Esophagus squamous epithelium (tissue), 5 donors: ENCODE results near the gene TNFAIP3. TPM values are rescaled to one million over a fixed set of nuclear protein-coding genes. Genes with fewer than 3 reads are reported as not detected.

Experiments used
- DNase-seq: peaks from one replicate; lab custom pipeline; 2025; lab: John Stamatoyannopoulos, UW
- H3K27ac ChIP-seq, 4 donors: fragments of 200-600 bp; sonication (generic); one replicate each; pipeline ENCODE4 v1.5.1; 2016 to 2019; ENCODE audit warnings: mild to moderate bottlenecking in 1 of 4
- H3K27me3 ChIP-seq, 4 donors: fragments of 200-600 bp; sonication (generic); 1 replicate in 3 of 4; 2 replicates in 1 of 4; pipeline versions ENCODE4 v1.5.1 to v1.6.0; 2017 to 2021; ENCODE audit warnings: antibody characterized with exemption in 1 of 4
- H3K36me3 ChIP-seq, 3 donors: fragments of 200-600 bp; sonication (generic); one replicate each; pipeline ENCODE4 v1.5.1; 2016 to 2019
- H3K4me1 ChIP-seq, 3 donors: fragments of 200-600 bp; sonication (generic); one replicate each; pipeline ENCODE4 v1.5.1; 2017 to 2019
- H3K4me3 ChIP-seq, 4 donors: fragments of 200-600 bp; sonication (generic); 1 replicate in 3 of 4; 2 replicates in 1 of 4; pipeline ENCODE4 v1.5.1; 2016 to 2019; ENCODE audit warnings: mild to moderate bottlenecking in 2 of 4, moderate library complexity in 1 of 4
- H3K9me3 ChIP-seq, 3 donors: fragments of 200-600 bp; sonication (generic); one replicate each; pipeline ENCODE4 v1.5.1; 2016 to 2019
- POLR2A ChIP-seq, 4 donors: fragments of 450-650 bp; IDR thresholded peaks; one replicate each; pipeline ENCODE4 v1.6.1; 2017; ENCODE audit warnings: antibody characterized with exemption in 4 of 4, mild to moderate bottlenecking in 4 of 4, moderate library complexity in 3 of 4
- WGBS, 2 donors: methylation state at CpG; one replicate each; pipeline ENCODE4 v1.1.5; 2018; 5-methylcytosine and 5-hydroxymethylcytosine counted together
- intact Hi-C: fragments of 100-400 bp; cut with DNase I; formaldehyde crosslinking; loops from one replicate; pipeline ENCODE4 v1.15.0; 2022
- total RNA-seq, 4 donors: library from RNA; depleted of rRNA; stranded (reverse); fragments of >200 nt; gene quantifications; one replicate each; pipeline ENCODE4 v1.1.0, GENCODE V29; 2016
- TF ChIP-seq, protein P1 (sequence below), 6 experiments: fragments of 450-650 bp in 4 of 6; fragments of 200-600 bp in 2 of 6; sonication (generic) in 2 of 6; IDR thresholded peaks; one replicate each; pipeline ENCODE4 v1.5.1; 2016 to 2019; ENCODE audit warnings: antibody characterized with exemption in 6 of 6, mild to moderate bottlenecking in 4 of 6, moderate library complexity in 4 of 6
- donor health status: DM: yes; HTN: yes; CAD: no.

TNFAIP3 gene
- total RNA-seq, 4 donors from 2014 or later, result 4.2 to 21.7 (median 7.7) TPM

DNA sequence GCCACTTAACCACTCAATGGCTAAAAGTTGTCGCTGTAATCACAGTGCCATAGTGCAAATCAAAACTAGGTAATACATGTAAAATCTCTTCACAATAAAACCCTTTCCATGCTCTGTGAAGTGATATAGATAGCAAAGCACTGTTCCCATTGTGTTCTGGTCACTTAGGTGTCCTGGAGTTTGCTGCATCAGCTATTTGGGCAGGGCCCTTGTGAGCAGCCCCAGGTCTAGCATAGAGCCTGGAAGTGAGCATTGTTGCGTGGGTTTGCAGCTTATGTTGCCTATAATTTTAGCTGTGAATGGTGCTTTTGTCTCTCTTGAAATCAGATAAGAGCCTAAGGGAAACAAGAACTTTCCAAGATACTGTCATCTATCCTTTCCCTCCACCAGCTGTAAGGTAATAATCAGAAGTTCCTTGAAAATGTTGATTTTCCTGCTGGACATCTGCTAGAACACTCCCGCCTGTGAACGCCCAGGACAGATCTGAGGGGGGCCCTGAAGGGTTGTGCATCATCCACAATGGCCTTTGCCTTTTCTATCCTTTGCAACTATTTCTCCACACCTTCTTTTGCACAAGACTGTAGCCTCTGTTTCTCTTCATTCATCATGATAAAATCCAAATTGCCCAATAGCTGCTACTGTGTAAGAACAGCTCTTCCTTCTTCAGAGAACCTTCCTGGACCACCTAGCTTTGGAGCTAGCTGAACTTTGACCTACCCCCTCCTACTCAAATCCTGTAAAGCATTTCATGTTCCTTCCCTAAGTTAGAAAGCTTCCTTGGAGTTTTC, 57.0 kb downstream of the TNFAIP3 start:
- H3K9me3 ChIP-seq, result no peaks in the 10 kb centered on the region
- TF ChIP-seq, protein P1, sequence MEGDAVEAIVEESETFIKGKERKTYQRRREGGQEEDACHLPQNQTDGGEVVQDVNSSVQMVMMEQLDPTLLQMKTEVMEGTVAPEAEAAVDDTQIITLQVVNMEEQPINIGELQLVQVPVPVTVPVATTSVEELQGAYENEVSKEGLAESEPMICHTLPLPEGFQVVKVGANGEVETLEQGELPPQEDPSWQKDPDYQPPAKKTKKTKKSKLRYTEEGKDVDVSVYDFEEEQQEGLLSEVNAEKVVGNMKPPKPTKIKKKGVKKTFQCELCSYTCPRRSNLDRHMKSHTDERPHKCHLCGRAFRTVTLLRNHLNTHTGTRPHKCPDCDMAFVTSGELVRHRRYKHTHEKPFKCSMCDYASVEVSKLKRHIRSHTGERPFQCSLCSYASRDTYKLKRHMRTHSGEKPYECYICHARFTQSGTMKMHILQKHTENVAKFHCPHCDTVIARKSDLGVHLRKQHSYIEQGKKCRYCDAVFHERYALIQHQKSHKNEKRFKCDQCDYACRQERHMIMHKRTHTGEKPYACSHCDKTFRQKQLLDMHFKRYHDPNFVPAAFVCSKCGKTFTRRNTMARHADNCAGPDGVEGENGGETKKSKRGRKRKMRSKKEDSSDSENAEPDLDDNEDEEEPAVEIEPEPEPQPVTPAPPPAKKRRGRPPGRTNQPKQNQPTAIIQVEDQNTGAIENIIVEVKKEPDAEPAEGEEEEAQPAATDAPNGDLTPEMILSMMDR (IDR thresholded peaks at IDR 0.05), result no peak
- no peak for TF ChIP-seq POLR2A (IDR thresholded peaks at IDR 0.05)
- no peaks in the 10 kb centered on the region for H3K36me3 ChIP-seq
- intact Hi-C loops, result no loop called here
- no peak for DNase-seq
- no peak overlapping the region for H3K4me3 ChIP-seq
- H3K4me1 ChIP-seq, result peaks cover 0 to 33% (median 14%) of the 10 kb centered on the region in 3 donors
- H3K27me3 ChIP-seq, result no peaks in the 10 kb centered on the region
- WGBS, 2 donors, result 80 to 85% methylated on average over 3 to 4 of the region's 4 CpGs
- H3K27ac ChIP-seq, result no peak overlapping the region

DNA sequence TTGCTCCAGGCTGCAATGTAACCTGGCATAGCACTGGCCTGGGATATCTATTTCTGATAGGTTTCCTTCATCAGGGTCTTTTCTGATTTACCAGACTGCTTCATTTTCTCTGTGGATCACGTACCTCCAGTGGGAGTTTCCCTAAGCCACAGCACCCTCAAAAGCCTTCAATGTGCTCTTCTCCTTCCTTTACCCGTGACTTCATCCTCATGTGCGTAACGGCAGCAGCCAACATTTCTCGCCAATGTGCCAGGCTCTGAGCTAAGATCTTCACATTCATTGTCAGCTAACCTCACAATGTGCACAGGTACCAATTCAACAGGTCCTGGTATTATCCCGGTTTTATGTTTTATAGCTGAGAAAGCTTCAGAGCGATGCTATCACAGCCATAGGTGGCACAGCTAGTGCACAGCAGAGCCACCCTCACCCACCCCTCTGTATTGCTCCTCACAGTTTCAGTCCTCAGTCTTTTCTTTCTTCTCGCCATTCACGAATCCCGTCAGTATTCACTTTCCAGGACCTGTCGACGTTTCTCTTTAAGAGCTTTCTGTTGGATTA, 58.2 kb downstream of the TNFAIP3 start:
- Histone ChIP-seq H3K27me3 (no peaks in the 10 kb centered on the region), H3K27ac (no peak overlapping the region), H3K9me3 (no peaks in the 10 kb centered on the region), H3K4me1 (peaks cover 0 to 33% (median 14%) of the 10 kb centered on the region in 3 donors), H3K4me3 (no peak overlapping the region), H3K36me3 (no peaks in the 10 kb centered on the region)
- no peak for DNase-seq
- TF ChIP-seq POLR2A (IDR thresholded peaks at IDR 0.05), result no peak
- TF ChIP-seq, protein P1 (IDR thresholded peaks at IDR 0.05), result no peak
- WGBS, 2 donors, result 88 to 94% methylated on average over 8 to 12 of the region's 12 CpGs
- intact Hi-C loops, result no loop called here

DNA sequence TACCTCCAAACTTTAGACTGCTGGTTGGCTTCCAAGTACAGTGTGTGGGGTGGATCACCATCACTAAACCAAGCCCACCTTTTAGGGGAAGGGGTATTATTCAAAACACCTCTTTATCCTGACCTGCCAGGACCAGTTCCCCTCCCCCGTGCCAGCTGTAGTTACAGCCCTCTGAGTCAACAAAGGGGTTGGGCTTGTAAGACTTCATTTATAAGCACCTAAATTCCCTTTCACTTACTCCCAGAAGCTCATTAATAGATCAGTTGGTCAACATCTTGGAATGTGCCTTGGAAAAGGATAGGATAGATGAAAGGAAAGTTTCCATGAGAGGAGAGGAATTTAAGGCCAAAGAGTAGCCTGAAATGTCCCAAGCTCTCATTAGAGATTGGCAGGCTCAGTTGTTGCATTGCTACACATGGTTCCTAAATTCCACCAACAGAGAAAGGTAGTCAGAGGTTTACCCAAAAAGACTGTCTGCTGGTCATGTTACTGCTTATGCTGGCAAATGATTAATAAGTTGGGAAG, 59.2 kb downstream of the TNFAIP3 start:
- no peaks in the 10 kb centered on the region for H3K27me3 ChIP-seq
- WGBS, 2 donors, result 13 to 40% methylated on average over 1 of the region's 1 CpG
- H3K9me3 ChIP-seq, result no peaks in the 10 kb centered on the region
- no peak overlapping the region for H3K27ac ChIP-seq
- DNase-seq, result no peak
- intact Hi-C loops, result no loop called here
- TF ChIP-seq, protein P1 (IDR thresholded peaks at IDR 0.05), result no peak
- TF ChIP-seq POLR2A (IDR thresholded peaks at IDR 0.05), result no peak
- no peak overlapping the region for H3K4me3 ChIP-seq
- H3K36me3 ChIP-seq, result no peaks in the 10 kb centered on the region
- H3K4me1 ChIP-seq, result peaks cover 0 to 33% (median 14%) of the 10 kb centered on the region in 3 donors

DNA sequence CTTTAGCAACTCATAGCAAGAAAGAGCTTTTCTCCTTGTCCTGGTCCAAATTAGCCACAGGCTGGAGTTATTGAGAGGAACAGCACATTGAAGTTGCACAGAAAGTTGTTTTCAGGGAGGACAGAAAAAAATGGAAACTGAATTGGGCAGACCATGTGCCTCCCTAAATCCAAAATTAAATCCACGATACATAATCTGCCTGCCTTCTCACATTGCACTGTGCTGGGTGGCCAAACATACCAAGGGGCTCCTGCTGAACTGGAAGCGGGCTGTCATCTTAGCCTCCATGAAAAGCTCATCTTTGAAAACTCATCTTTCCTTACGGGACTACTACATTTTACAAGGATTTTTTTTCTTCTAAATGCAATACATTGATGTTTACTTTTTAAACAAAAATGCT, 59.9 kb downstream of the TNFAIP3 start:
- intact Hi-C loops, result no loop called here
- WGBS, 2 donors, result 91 to 94% methylated on average over 3 of the region's 3 CpGs
- no peaks in the 10 kb centered on the region for H3K27me3 ChIP-seq

More for the DNA sequence above, 59.9 kb downstream of the TNFAIP3 start:
- DNase-seq, result no peak
- no peak overlapping the region for H3K4me3 ChIP-seq
- H3K27ac ChIP-seq, result no peak overlapping the region
- no peaks in the 10 kb centered on the region for H3K36me3 ChIP-seq
- H3K4me1 ChIP-seq, result peaks cover 0 to 33% (median 14%) of the 10 kb centered on the region in 3 donors
- H3K9me3 ChIP-seq, result no peaks in the 10 kb centered on the region
- no peak for TF ChIP-seq POLR2A (IDR thresholded peaks at IDR 0.05)
- TF ChIP-seq, protein P1 (IDR thresholded peaks at IDR 0.05), result no peak
